ENCODE results near the gene ALDH16A1. TPM values are rescaled to one million over a fixed set of nuclear protein-coding genes. Genes with fewer than 3 reads are reported as not detected.
A peak's percentile ranks its signal among the peaks of the same experiment; 100 is the strongest.

Gene ALDH16A1
- total RNA-seq, 4 donors from 2014 or later: 33.9 to 70.5 (median 63.5) TPM

DNA sequence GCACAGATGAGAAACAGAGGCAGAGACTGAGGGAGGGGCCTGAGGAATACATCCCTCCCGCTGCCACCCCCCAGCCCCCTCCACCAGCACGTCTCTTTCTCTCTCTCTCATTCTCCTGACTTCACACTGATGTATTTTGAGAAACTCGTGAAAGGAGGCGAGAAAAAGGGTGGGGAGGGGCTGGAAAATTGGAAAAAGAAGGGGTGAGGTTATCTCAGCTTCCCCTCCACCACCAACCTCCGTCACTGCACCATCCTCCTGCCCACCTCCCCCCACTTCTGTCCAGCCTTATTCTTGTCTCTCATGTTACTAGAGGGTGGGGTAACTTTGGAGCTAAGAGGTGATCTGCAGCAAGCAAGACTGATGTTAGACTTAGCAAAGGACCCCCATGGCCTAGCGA is 13.2 kb upstream of the ALDH16A1 start:
- H3K4me1 ChIP-seq: peaks cover 0 to 40% (median 0%) of the 10 kb centered on the region in 4 donors
- DNase-seq (ENCODE audit: low spot score in 2 of 2): no peak
- no peak overlapping the region for H3K4me3 ChIP-seq
- H3K36me3 ChIP-seq: no peaks in the 10 kb centered on the region
- no peak for TF ChIP-seq POLR2A (IDR thresholded peaks at IDR 0.05)
- TF ChIP-seq EP300 (IDR thresholded peaks at IDR 0.05): no peak
- TF ChIP-seq, protein P1, sequence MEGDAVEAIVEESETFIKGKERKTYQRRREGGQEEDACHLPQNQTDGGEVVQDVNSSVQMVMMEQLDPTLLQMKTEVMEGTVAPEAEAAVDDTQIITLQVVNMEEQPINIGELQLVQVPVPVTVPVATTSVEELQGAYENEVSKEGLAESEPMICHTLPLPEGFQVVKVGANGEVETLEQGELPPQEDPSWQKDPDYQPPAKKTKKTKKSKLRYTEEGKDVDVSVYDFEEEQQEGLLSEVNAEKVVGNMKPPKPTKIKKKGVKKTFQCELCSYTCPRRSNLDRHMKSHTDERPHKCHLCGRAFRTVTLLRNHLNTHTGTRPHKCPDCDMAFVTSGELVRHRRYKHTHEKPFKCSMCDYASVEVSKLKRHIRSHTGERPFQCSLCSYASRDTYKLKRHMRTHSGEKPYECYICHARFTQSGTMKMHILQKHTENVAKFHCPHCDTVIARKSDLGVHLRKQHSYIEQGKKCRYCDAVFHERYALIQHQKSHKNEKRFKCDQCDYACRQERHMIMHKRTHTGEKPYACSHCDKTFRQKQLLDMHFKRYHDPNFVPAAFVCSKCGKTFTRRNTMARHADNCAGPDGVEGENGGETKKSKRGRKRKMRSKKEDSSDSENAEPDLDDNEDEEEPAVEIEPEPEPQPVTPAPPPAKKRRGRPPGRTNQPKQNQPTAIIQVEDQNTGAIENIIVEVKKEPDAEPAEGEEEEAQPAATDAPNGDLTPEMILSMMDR (IDR thresholded peaks at IDR 0.05): no peak
- peaks cover 0 to 76% of the 10 kb centered on the region in 2 donors for H3K27me3 ChIP-seq
- 42 to 54% methylated on average over 6 of the region's 6 CpGs for WGBS, 2 donors
- no peaks in the 10 kb centered on the region for H3K9me3 ChIP-seq
- H3K27ac ChIP-seq: no peak overlapping the region

DNA sequence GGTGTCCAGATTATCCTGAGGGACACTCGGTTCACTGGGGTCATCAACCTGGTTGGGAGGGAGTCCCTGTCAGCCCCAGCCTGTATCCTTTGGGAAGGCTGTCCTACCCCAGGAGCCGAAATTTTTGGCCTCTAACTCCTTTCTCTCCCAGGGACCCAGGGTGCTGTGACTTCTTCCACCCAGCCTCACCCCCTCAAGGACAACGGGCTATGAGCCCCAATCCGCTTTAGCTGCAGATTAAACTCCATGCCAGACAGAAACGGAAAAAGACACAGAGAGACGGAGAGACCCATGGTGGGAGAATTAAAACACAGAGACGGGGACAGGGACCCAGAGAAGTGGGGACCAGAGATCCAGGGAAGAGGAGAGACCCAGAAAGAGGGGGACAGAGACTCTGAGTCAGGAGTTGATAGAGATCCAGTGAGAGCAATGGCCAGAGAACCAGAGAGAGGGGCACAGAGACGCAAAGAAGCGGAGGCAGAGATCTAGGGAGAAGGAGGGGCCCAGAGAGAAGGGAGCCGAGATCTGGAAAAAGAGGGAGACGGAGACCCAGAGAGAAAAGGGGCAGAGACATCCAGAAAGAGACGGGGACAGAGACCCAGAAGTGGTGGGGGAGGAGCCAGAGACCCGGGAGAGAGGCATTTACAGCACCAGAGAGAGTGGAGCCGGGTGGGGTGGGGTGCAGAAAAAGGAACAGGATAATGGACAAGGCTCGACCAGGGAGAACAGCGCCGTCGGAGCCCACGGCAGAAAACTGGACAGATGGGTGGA is 12.4 kb upstream of the ALDH16A1 start:
- Histone ChIP-seq H3K27me3 (peaks cover 0 to 68% of the 10 kb centered on the region in 2 donors), H3K4me1 (peaks cover 0 to 40% (median 0%) of the 10 kb centered on the region in 4 donors), H3K27ac (peak overlapping the region in 1 of 4 donors; percentile 43), H3K9me3 (no peaks in the 10 kb centered on the region), H3K4me3 (peak overlapping the region in 3 of 4 donors; percentile 17 to 58 (median 30)), H3K36me3 (no peaks in the 10 kb centered on the region)
- WGBS, 2 donors: 23 to 26% methylated on average over 19 of the region's 19 CpGs
- peak in 1 of 2 donors; percentile 28 for DNase-seq (ENCODE audit: low spot score in 2 of 2)
- TF ChIP-seq POLR2A (IDR thresholded peaks at IDR 0.05) (no peak), EP300 (IDR thresholded peaks at IDR 0.05) (no peak)
- TF ChIP-seq, protein P1 (IDR thresholded peaks at IDR 0.05): no peak

DNA sequence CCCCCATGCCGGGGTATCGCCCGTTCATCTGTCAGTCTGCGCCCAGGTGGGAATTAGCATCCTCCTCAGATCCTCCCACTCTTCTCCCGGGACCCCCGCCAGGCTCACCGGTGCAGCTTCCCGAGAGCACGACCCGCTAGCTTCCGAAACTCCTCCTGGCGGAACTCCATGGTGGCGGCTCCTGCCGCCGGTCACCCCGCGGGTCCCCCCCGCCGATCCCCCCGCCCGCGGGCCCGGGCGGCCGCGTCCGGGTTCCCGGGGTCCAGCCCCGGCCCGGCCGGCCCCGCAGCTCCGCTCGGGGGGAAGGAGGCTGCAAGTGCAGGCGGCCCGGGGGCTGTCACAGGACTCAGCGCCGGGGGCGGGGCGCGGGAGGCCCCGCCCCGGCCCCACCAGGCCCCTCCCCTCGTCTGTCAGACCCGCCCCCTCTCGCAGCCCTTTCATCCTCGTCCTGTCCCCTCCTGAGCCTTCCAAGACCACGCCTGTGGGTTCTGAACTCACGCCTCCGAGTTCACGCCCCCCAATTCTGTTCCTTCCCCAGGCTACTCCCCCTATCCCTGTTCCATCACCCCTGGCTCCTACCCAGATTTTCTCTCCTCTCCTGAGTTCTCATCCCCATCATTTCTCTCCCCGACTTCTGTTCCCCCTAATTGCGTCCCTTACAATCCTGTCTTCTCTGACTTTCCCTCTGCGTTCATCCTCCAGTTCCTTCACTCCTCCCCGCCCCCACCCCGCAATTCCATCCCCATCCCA is 11.6 kb upstream of the ALDH16A1 start, which contains the start of gene SLC17A7:
Gene SLC17A7, minus strand, starts transcription at position 318 of the 750 bp plus-strand sequence. Its CDS starts 148 bp downstream, at position 170.
- TF ChIP-seq, protein P1 (IDR thresholded peaks at IDR 0.05): no peak
- TF ChIP-seq EP300 (IDR thresholded peaks at IDR 0.05): no peak
- TF ChIP-seq POLR2A (IDR thresholded peaks at IDR 0.05): no peak
- H3K27ac ChIP-seq: peak within 1 kb of the TSS; percentile 75 to 88 (median 83)
- peak; percentile 67 to 82 for DNase-seq (ENCODE audit: low spot score in 2 of 2)
- peaks cover 0 to 40% (median 0%) of the 10 kb centered on the region in 4 donors for H3K4me1 ChIP-seq
- peaks cover 0 to 60% of the 10 kb centered on the region in 2 donors for H3K27me3 ChIP-seq
- H3K4me3 ChIP-seq: peak within 1 kb of the TSS; percentile 17 to 58 (median 38)
- peaks cover 0 to 6% (median 0%) of the 10 kb centered on the region in 3 donors for H3K36me3 ChIP-seq
- 1 to 5% methylated on average over 25 to 51 of the region's 56 CpGs for WGBS, 2 donors
- no peaks in the 10 kb centered on the region for H3K9me3 ChIP-seq

DNA sequence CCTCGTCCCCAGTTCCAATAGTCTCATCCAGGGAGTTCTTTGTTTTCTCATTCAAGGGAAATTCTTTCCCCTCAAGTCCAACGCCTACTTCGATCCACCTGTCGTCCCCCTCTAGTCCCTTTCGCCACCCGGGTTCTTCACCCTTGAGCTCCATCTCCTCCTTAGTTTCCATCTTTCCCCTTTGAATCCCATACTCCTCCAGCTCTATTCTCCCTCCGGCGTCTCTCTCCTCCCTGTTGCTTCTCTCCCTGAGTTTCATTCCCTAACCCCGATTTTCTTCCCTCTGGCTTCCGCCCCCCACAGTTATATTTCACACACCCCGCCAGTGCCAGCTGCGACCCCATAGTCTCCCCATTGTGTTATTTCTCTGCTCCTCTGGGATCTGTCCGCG is 11.1 kb upstream of the ALDH16A1 start:
- TF ChIP-seq, protein P1 (IDR thresholded peaks at IDR 0.05): no peak
- peak in 1 of 2 donors; percentile 25 for TF ChIP-seq POLR2A (IDR thresholded peaks at IDR 0.05)
- TF ChIP-seq EP300 (IDR thresholded peaks at IDR 0.05): no peak
- Histone ChIP-seq H3K4me3 (peak overlapping the region in 3 of 4 donors; percentile 22 to 58 (median 53)), H3K27ac (peak overlapping the region; percentile 75 to 88 (median 83)), H3K36me3 (peaks cover 0 to 12% (median 0%) of the 10 kb centered on the region in 3 donors), H3K9me3 (no peaks in the 10 kb centered on the region), H3K27me3 (peaks cover 0 to 55% of the 10 kb centered on the region in 2 donors), H3K4me1 (peaks cover 0 to 40% (median 0%) of the 10 kb centered on the region in 4 donors)
- DNase-seq (ENCODE audit: low spot score in 2 of 2): no peak
- WGBS, 2 donors: 17 to 20% methylated on average over 14 of the region's 14 CpGs
